HG03064 (cell line): ENCODE results near the gene CEMIP2.

Experiments used
- ATAC-seq: cut with Tn5 transposase; IDR thresholded peaks from one replicate; pipeline ENCODE4 v1.9.1; 2021; ENCODE audit warnings: low read depth; ENCODE audit not compliant: unreplicated experiment

The CEMIP2 gene

DNA sequence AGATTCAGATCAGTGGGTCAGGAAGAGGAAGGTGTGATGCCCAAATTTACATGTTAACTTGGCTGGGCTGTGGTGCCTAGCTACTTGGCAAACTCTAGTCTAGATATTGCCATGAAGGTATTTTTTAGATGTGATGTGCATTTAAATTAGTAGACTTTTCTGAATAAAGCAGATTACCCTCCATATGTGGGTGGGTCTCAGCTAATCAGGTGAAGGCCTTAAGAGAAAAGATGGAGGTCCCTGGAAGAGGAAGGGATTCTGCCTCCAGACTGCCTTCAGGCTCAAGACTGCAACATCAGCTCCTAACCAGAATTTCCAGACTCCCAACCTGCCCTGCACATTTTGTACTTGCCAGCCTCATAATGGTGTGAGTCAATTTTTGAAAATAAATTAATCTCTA is 115.8 kb downstream of the CEMIP2 start:
- no peak for ATAC-seq

- no peak for ATAC-seq
Measured at GRCh38 chr9:71648453-71648852, 119.9 kb downstream of the CEMIP2 start.

DNA sequence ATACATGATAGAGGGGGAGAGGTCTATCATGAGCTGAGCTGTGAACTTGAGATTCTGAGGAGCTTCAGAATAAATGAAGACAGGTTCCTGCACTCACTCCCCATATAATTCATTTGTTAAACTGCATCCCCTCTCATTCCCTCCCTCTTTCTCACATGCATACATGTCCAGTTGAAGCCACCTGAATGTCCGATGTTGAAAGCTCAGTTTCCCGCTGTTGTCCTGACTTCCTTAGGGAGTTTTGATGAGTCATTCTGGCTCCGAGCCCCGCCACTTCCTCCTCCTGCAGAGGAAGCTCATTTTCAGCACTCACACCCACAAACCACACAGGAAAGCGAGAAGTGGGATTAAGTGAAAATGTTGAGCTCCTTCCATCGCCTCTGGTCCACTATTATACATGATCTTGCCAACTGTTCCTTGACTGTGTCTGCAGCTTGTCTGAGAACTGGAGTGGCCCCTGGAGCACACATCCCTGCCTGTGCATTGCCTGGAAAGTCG is 121.2 kb downstream of the CEMIP2 start:
- ATAC-seq, result no peak

DNA sequence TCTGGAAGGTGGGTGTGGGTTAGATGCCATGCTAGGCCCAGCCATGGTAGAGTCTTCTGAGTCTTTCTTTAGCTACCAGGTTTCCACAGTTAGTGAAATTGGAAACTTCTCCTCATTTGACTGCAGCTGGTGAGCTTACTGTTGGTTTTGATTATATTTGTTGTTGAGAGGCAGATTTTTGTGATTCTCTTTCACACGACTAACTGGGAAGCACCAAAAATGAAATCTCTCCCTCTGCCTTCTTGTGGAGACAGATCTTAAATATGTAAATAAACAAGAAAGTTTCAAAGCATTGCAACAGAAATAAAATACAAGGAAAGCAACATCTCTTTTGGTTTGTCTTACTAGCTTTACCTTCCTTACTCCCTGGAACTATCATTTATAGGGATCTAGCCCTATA is 122.2 kb downstream of the CEMIP2 start:
- ATAC-seq, result no peak

DNA sequence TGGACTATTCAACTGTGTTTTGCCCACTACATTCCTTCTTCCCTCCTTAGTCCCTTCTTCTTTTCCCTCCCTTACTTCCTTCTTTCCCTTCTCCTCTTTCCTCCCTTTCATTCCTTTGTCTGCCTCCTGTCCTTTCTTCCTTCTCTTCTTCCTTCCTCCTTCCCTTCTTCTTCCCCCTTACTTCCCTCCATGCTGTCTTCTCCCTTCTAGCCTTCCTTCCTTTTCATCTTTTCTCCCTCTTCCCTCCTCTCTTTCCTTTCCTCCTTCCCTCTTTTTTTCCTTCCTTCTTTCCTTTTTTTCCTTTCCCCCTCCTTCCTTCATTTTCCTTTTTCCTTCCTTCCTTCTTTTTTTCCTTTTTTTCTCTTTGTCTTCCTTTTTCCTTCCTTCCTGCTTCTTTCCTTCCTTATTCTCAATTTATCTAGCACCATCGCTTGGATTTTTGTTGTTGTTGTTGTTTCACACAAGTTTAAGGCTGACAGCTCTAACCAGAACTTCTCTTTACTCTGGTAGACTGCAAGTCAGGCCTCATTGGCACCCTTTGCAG is 123.4 kb downstream of the CEMIP2 start:
- ATAC-seq, result no peak

- no peak for ATAC-seq
Measured at GRCh38 chr9:71643330-71643729, 125.0 kb downstream of the CEMIP2 start.

GRCh38 chr9:71642056-71642455 is 126.3 kb downstream of the CEMIP2 start:
- no peak for ATAC-seq

DNA sequence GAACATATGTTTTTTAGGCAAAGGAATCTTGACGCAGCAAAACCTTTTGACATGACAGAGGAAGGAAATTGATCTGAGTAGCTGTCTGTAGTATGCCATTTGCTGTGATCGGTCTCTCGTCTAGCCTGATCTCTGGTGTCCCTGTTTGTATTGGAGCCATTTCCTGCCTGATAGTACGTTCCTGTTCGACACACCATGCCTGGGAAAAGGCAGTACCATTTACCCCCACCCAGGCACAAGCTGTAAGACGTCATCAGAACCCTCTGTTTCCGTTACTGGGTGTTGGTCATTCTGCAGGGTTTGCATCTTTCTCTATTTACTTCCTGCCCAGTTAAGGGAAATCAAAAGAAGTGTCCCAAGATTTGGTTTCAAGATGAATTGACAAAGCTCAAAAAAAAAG is 129.7 kb downstream of the CEMIP2 start:
- ATAC-seq, result no peak

DNA sequence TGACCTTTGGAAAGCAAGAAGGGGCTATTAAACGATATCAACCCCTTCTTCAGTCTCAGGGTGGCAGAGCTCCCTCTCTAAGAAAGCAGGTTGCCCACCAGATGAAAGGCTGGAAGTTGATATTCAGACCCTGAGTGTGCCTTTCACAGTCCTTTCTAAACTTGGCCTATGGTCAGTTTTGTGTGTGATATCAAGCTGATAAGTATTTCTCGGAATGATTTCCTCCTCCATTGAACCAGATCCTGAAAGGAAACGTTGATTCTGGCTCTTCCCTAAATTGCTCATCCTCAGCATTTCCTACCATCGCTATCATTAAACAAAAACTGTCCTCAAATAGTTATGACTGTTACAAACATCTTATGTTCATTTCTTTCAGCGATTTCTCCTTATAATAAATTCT is 130.4 kb downstream of the CEMIP2 start:
- ATAC-seq, result no peak

DNA sequence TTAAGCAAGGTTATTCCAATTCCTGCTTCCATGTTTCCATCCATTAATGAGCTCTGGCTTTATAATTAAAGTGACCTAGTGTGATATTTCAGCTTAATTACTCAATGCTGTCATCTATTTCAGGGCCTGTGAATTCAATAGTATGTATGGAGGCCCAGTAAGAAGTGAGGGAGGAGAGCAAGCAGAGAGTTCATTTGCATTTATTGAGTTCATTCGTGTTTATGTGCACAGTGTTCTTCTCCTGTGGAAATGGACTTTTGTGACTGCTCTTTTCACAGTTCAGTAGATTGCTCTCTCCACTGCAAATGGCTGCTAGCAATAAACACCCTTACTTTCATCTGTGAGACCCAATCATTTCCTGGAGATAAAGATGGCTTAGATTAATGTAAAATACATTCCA is 130.9 kb downstream of the CEMIP2 start:
- no peak for ATAC-seq

- no peak for ATAC-seq
Measured at GRCh38 chr9:71636143-71636839, 132.0 kb downstream of the CEMIP2 start.

DNA sequence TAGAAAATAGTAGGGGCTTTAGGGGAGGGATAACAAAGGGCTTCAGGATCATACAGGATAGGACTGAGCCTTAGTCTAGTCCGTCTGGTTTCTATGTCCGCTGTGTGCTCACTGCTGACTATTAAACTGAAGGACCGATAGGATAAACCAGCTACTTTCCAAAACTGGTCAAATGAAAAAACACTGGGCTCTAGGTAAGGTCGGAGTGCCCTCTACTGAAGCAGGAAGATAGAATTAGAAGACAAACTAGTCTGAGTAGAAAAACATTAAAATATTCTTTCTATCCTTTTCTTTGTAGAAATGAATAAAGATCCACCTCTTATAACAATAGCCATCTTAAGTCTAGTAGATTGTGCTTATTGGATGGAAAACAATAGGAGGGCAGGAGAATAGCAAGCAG is 133.6 kb downstream of the CEMIP2 start:
- no peak for ATAC-seq
